ENCODE data around the gene PSMD13.
"Not testable (repeated sequence)": the region's sequence is repeated elsewhere in the genome, so short reads cannot be mapped to it uniquely, and the experiment has no call there.

The PSMD13 gene

GRCh38 chr11:235180-235579 is 1.6 kb upstream of the PSMD13 start:
- in situ Hi-C loops (cut with MboI; ENCODE audit: low sequenced_read_pairs): no loop called here
- Histone ChIP-seq H3K27me3 (ENCODE audit: low read depth) (no peaks in the 10 kb centered on the region), H3K36me3 (replicated peaks) (peaks cover 11% of the 10 kb centered on the region), H3K4me3 (peak overlapping the region; percentile 84), H3K4me1 (peaks cover 7% of the 10 kb centered on the region), H3K9me3 (no peaks in the 10 kb centered on the region)
- DNase-seq (ENCODE audit: low spot score in 2 of 2): no peak

GRCh38 chr11:235609-235996 is 1.2 kb upstream of the PSMD13 start:
- DNase-seq (ENCODE audit: low spot score in 2 of 2): peak in 1 of 2 experiments; percentile 11
- no peaks in the 10 kb centered on the region for H3K27me3 ChIP-seq (ENCODE audit: low read depth)
- H3K4me3 ChIP-seq: peak overlapping the region; percentile 84
- H3K4me1 ChIP-seq: peaks cover 7% of the 10 kb centered on the region
- in situ Hi-C loops (cut with MboI; ENCODE audit: low sequenced_read_pairs): no loop called here
- no peaks in the 10 kb centered on the region for H3K9me3 ChIP-seq
- peaks cover 11% of the 10 kb centered on the region for H3K36me3 ChIP-seq (replicated peaks)

- Histone ChIP-seq H3K4me1 (peaks cover 7% of the 10 kb centered on the region), H3K4me3 (peak within 1 kb of the TSS; percentile 84), H3K27me3 (ENCODE audit: low read depth) (no peaks in the 10 kb centered on the region), H3K9me3 (no peaks in the 10 kb centered on the region), H3K36me3 (replicated peaks) (peaks cover 16% of the 10 kb centered on the region)
- in situ Hi-C loops (cut with MboI; ENCODE audit: low sequenced_read_pairs): no loop called here
- DNase-seq (ENCODE audit: low spot score in 2 of 2): peak; percentile 70 to 86
Measured at GRCh38 chr11:235997-236773, 591 bp upstream of the PSMD13 start, which contains the start of gene SIRT3. Gene SIRT3, minus strand, starts transcription at chr11:236342. Its CDS starts 14 bp downstream, at chr11:236328.

- in situ Hi-C loops (cut with MboI; ENCODE audit: low sequenced_read_pairs): not testable (repeated sequence)
- peak overlapping the region; percentile 84; the same call in 1 of the 2 replicates for H3K4me3 ChIP-seq
Measured at GRCh38 chr11:238346-238745, 1.6 kb downstream of the PSMD13 start.

GRCh38 chr11:240315-240714 is 3.5 kb downstream of the PSMD13 start:
- in situ Hi-C loops (cut with MboI; ENCODE audit: low sequenced_read_pairs): no loop called here
- Histone ChIP-seq H3K4me3 (no peak overlapping the region), H3K27me3 (ENCODE audit: low read depth) (no peaks in the 10 kb centered on the region), H3K9me3 (no peaks in the 10 kb centered on the region), H3K4me1 (peaks cover 7% of the 10 kb centered on the region), H3K36me3 (replicated peaks) (peaks cover 55% of the 10 kb centered on the region)
- no peak for DNase-seq (ENCODE audit: low spot score in 2 of 2)

More at GRCh38 chr11:238346-238745, 1.6 kb downstream of the PSMD13 start:
- not testable (repeated sequence) for H3K9me3 ChIP-seq; H3K4me1 ChIP-seq; DNase-seq (ENCODE audit: low spot score in 2 of 2); H3K27me3 ChIP-seq (ENCODE audit: low read depth)
- H3K36me3 ChIP-seq (replicated peaks): peaks cover 38% of the 10 kb centered on the region

- no peak overlapping the region for H3K4me3 ChIP-seq
- H3K27me3 ChIP-seq (ENCODE audit: low read depth): no peaks in the 10 kb centered on the region
- H3K9me3 ChIP-seq: no peaks in the 10 kb centered on the region
- in situ Hi-C loops (cut with MboI; ENCODE audit: low sequenced_read_pairs): no loop called here
- H3K4me1 ChIP-seq: peaks cover 7% of the 10 kb centered on the region
- H3K36me3 ChIP-seq (replicated peaks): peaks cover 68% of the 10 kb centered on the region
- no peak for DNase-seq (ENCODE audit: low spot score in 2 of 2)
Measured at GRCh38 chr11:241634-242033, 4.9 kb downstream of the PSMD13 start.

- in situ Hi-C loops (cut with MboI; ENCODE audit: low sequenced_read_pairs): no loop called here
- H3K27me3 ChIP-seq (ENCODE audit: low read depth): no peaks in the 10 kb centered on the region
- H3K4me3 ChIP-seq: no peak overlapping the region
Measured at GRCh38 chr11:244376-244775, 7.6 kb downstream of the PSMD13 start.

GRCh38 chr11:249062-249461 is 12.3 kb downstream of the PSMD13 start:
- no peaks in the 10 kb centered on the region for H3K9me3 ChIP-seq
- no peak for DNase-seq (ENCODE audit: low spot score in 2 of 2)
- in situ Hi-C loops (cut with MboI; ENCODE audit: low sequenced_read_pairs): no loop called here
- H3K4me1 ChIP-seq: no peaks in the 10 kb centered on the region
- no peaks in the 10 kb centered on the region for H3K27me3 ChIP-seq (ENCODE audit: low read depth)
- H3K36me3 ChIP-seq (replicated peaks): peaks cover 91% of the 10 kb centered on the region
- H3K4me3 ChIP-seq: no peak overlapping the region

More at GRCh38 chr11:244376-244775, 7.6 kb downstream of the PSMD13 start:
- Histone ChIP-seq H3K36me3 (replicated peaks) (peaks cover 85% of the 10 kb centered on the region), H3K9me3 (no peaks in the 10 kb centered on the region), H3K4me1 (no peaks in the 10 kb centered on the region)
- DNase-seq (ENCODE audit: low spot score in 2 of 2): no peak

GRCh38 chr11:250274-250673 is 13.5 kb downstream of the PSMD13 start:
- no peaks in the 10 kb centered on the region for H3K27me3 ChIP-seq (ENCODE audit: low read depth)
- no peak for DNase-seq (ENCODE audit: low spot score in 2 of 2)
- no peaks in the 10 kb centered on the region for H3K9me3 ChIP-seq
- H3K4me1 ChIP-seq: 0 out of 2 replicates have a peak, but pooled peaks cover 3% of the 10 kb centered on the region
- in situ Hi-C loops (cut with MboI; ENCODE audit: low sequenced_read_pairs): loop anchor here (10.0 kb wide), 1 partner anchor 115 kb away; the partner anchor contains the start of gene B4GALNT4
- H3K4me3 ChIP-seq: no peak overlapping the region
- peaks cover 81% of the 10 kb centered on the region for H3K36me3 ChIP-seq (replicated peaks)

GRCh38 chr11:250740-251299 is 14.0 kb downstream of the PSMD13 start:
- peak; percentile 22 to 77 for DNase-seq (ENCODE audit: low spot score in 2 of 2)
- in situ Hi-C loops (cut with MboI; ENCODE audit: low sequenced_read_pairs): loop anchor here (10.0 kb wide), 1 partner anchor 114 kb away; the partner anchor contains the start of gene B4GALNT4
- Histone ChIP-seq H3K9me3 (no peaks in the 10 kb centered on the region), H3K36me3 (replicated peaks) (peaks cover 76% of the 10 kb centered on the region), H3K4me3 (no peak overlapping the region), H3K4me1 (peaks cover 8% of the 10 kb centered on the region; the same call in 1 of the 2 replicates), H3K27me3 (ENCODE audit: low read depth) (no peaks in the 10 kb centered on the region)

GRCh38 chr11:251550-251949 is 14.8 kb downstream of the PSMD13 start:
- DNase-seq (ENCODE audit: low spot score in 2 of 2): no peak
- H3K36me3 ChIP-seq (replicated peaks): peaks cover 68% of the 10 kb centered on the region
- peaks cover 8% of the 10 kb centered on the region; the same call in 1 of the 2 replicates for H3K4me1 ChIP-seq
- no peaks in the 10 kb centered on the region for H3K27me3 ChIP-seq (ENCODE audit: low read depth)
- no peaks in the 10 kb centered on the region for H3K9me3 ChIP-seq
- in situ Hi-C loops (cut with MboI; ENCODE audit: low sequenced_read_pairs): loop anchor here (10.0 kb wide), 1 partner anchor 113 kb away; the partner anchor contains the start of gene B4GALNT4
- H3K4me3 ChIP-seq: no peak overlapping the region

- Histone ChIP-seq H3K36me3 (replicated peaks) (peaks cover 57% of the 10 kb centered on the region), H3K27me3 (ENCODE audit: low read depth) (no peaks in the 10 kb centered on the region), H3K4me1 (peaks cover 8% of the 10 kb centered on the region; the same call in 1 of the 2 replicates), H3K9me3 (no peaks in the 10 kb centered on the region), H3K4me3 (no peak overlapping the region)
- in situ Hi-C loops (cut with MboI; ENCODE audit: low sequenced_read_pairs): loop anchor here (10.0 kb wide), 1 partner anchor 112 kb away; the partner anchor contains the start of gene B4GALNT4
- no peak for DNase-seq (ENCODE audit: low spot score in 2 of 2)
Measured at GRCh38 chr11:252666-253065, 15.9 kb downstream of the PSMD13 start.

- in situ Hi-C loops (cut with MboI; ENCODE audit: low sequenced_read_pairs): loop anchor here (10.0 kb wide), 1 partner anchor 111 kb away; the partner anchor contains the start of gene B4GALNT4
- peaks cover 53% of the 10 kb centered on the region for H3K36me3 ChIP-seq (replicated peaks)
- no peaks in the 10 kb centered on the region for H3K9me3 ChIP-seq
- no peak overlapping the region for H3K4me3 ChIP-seq
- H3K4me1 ChIP-seq: peaks cover 8% of the 10 kb centered on the region; the same call in 1 of the 2 replicates
- no peak for DNase-seq (ENCODE audit: low spot score in 2 of 2)
- no peaks in the 10 kb centered on the region for H3K27me3 ChIP-seq (ENCODE audit: low read depth)
Measured at GRCh38 chr11:253160-253885, 16.5 kb downstream of the PSMD13 start.
